Subcutaneous abdominal adipose tissue (tissue), 5 donors: ENCODE results near the gene TBC1D1.

Experiments
- H3K27ac ChIP-seq: one replicate; pipeline ENCODE4 v1.7.0; 2013; ENCODE audit warnings: low read depth, mild to moderate bottlenecking, inconsistent platforms, low read length, moderate library complexity
- H3K27me3 ChIP-seq, 5 donors: one replicate each; pipeline ENCODE4 v1.7.0; 2013; ENCODE audit warnings: low read length in 5 of 5, inconsistent platforms in 1 of 5; ENCODE audit not compliant: control insufficient read depth in 5 of 5, insufficient read depth in 4 of 5
- H3K36me3 ChIP-seq, 5 donors: one replicate each; pipeline ENCODE4 v1.7.0; 2013; ENCODE audit warnings: low read length in 5 of 5; ENCODE audit not compliant: control insufficient read depth in 5 of 5, insufficient read depth in 5 of 5
- H3K4me1 ChIP-seq, 5 donors: one replicate each; pipeline ENCODE4 v1.7.0; 2013; ENCODE audit warnings: low read length in 5 of 5, mild to moderate bottlenecking in 3 of 5, moderate library complexity in 1 of 5; ENCODE audit not compliant: control insufficient read depth in 5 of 5, insufficient read depth in 5 of 5
- H3K4me3 ChIP-seq, 5 donors: one replicate each; pipeline ENCODE4 v1.7.0; 2013; ENCODE audit warnings: low read length in 5 of 5, low read depth in 1 of 5
- H3K9ac ChIP-seq, 5 donors: one replicate each; pipeline ENCODE4 v1.7.0; 2013; ENCODE audit warnings: low read length in 5 of 5, mild to moderate bottlenecking in 4 of 5, moderate library complexity in 3 of 5
- H3K9me3 ChIP-seq, 5 donors: one replicate each; pipeline ENCODE4 v1.7.0; 2013; ENCODE audit warnings: low read length in 5 of 5; ENCODE audit not compliant: control insufficient read depth in 5 of 5
- donor health status: healthy.
- donor health status: healthy.
- donor health status: healthy.
- donor health status: healthy.
- donor health status: healthy.

TBC1D1 gene

DNA sequence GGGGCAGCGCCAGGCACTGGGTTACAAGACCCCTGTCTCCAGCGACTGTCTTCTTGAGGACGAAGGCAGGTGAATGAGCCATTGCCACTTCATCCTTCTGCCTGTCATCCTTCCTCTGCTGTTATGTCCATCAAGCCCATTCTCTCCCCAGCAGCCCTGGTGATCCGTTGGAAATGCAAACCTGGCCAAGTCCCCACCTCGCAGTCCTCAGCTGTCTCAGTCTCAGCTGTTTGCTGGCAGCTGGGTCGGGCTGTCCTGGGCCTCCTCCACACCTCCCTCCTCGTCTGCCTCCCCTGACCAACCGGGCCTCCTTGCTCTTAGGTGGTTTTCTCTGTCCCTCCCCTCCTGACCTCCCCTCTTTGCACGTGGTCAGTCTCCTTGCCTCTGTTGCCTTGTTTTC, 107.3 kb downstream of the TBC1D1 start:
- H3K36me3 ChIP-seq = no peaks in the 10 kb centered on the region
- peaks cover 0 to 15% (median 0%) of the 10 kb centered on the region in 5 donors for H3K4me1 ChIP-seq
- H3K27me3 ChIP-seq = no peaks in the 10 kb centered on the region
- no peak overlapping the region for H3K27ac ChIP-seq
- no peaks in the 10 kb centered on the region for H3K9me3 ChIP-seq
- H3K4me3 ChIP-seq = no peak overlapping the region
- H3K9ac ChIP-seq = no peak overlapping the region

DNA sequence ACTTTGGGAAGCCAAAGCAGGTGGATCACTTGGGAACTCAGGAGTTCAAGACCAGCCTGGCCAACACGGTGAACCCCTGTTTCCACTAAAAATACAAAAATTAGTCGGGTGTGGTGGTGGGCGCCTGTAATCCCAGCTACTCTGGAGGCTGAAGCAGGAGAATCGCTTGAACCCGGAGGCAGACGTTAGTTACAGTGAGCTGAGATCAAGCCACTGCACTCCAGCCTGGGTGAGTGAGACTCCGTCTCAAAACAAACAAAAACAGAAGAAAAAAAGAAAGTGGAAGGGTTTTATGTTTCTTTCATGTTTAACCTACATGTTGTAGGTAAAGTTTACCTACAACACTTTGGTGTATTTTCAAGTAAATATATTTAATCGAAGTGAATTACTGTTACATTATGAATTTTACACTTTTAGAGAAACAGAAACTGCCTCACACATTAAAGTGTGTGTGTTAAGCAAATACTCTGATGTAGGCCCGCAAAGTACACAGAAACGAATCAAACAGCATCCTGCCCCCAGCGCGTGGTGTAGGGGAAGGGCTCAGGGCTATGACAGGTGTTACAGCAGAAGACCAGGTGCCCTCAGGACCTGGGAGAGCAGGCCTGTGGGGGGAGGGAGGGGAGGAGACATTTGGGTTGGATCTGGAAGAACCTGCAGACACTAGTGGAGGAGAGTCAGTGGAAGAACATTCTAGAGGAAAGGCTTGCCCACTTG, 108.3 kb downstream of the TBC1D1 start:
- Histone ChIP-seq H3K4me1 (peaks cover 0 to 15% (median 0%) of the 10 kb centered on the region in 5 donors), H3K36me3 (no peaks in the 10 kb centered on the region), H3K4me3 (no peak overlapping the region), H3K9ac (no peak overlapping the region), H3K27ac (no peak overlapping the region), H3K9me3 (no peaks in the 10 kb centered on the region), H3K27me3 (no peaks in the 10 kb centered on the region)

DNA sequence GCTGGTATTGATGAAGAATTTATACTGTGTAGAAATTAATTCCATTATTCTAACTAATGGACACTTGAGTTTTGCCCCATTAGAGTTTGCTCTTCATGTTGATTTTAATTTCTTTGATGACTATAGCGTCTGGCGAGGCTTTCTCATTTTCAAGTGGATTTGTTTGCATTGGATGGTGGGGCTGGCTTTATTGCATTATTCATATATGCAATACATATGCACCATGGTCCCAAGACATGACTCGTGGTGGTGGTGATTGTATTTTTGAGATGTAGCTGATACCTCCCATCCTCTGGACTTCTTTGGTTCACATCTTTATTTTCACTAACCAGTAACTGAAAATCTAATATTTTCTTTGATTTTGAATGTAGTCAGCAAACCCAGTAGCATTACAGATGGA, 109.1 kb downstream of the TBC1D1 start:
- Histone ChIP-seq H3K9ac (no peak overlapping the region), H3K9me3 (no peaks in the 10 kb centered on the region), H3K4me1 (peaks cover 0 to 10% (median 0%) of the 10 kb centered on the region in 5 donors), H3K4me3 (no peak overlapping the region), H3K27me3 (no peaks in the 10 kb centered on the region), H3K36me3 (no peaks in the 10 kb centered on the region), H3K27ac (no peak overlapping the region)

DNA sequence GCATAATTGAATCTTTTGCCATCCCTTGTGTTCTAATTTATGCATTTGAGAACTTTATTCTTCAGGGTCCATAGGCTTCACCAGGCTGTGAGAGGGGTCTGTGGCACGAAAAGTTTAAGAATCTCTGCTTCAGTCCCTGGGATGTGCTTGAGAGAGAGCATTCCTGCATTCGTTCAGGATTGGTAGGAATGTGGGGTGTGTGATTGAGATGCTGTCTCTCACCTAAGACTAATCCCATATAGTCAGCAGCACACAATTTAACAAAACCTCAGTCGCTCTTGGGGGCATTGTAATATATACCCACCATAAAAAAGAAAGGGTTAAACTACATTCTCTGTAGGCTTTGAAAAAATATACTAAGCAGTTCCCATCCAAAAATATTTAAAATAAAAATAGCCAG, 111.0 kb downstream of the TBC1D1 start:
- Histone ChIP-seq H3K9me3 (no peaks in the 10 kb centered on the region), H3K27me3 (no peaks in the 10 kb centered on the region), H3K9ac (no peak overlapping the region), H3K4me1 (no peaks in the 10 kb centered on the region), H3K27ac (no peak overlapping the region), H3K4me3 (no peak overlapping the region), H3K36me3 (no peaks in the 10 kb centered on the region)

DNA sequence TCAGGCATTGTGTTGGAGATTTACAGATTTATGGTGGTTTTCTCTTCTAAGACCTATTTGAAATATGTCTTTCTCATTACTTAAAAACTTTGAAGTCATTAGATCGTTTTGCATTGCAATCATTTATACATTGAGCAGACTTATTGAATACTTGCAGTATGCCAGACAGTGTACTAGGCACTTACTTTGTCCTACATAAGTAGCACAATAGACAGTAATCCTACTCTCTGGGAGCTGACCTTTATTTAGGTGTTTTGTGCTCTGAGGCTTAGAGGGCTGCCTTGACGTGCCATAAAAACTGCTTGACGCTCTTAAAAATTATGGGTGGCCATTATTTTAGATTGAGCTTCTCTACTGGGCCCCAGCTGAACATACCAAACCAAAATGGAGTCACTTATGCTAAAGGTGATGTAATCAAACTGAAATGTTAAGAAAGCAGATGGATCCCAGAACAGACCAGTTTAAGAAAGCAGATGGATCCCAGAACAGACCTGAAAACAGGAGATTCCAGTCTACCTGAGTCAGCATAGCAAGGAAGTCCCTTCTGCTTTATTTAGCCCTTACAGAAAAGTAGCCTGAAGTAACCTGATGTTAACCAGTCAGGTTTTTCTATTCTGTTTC, 111.7 kb downstream of the TBC1D1 start:
- no peaks in the 10 kb centered on the region for H3K36me3 ChIP-seq
- H3K4me3 ChIP-seq = no peak overlapping the region
- no peak overlapping the region for H3K27ac ChIP-seq
- no peak overlapping the region for H3K9ac ChIP-seq
- H3K4me1 ChIP-seq = no peaks in the 10 kb centered on the region
- no peaks in the 10 kb centered on the region for H3K9me3 ChIP-seq
- H3K27me3 ChIP-seq = no peaks in the 10 kb centered on the region

DNA sequence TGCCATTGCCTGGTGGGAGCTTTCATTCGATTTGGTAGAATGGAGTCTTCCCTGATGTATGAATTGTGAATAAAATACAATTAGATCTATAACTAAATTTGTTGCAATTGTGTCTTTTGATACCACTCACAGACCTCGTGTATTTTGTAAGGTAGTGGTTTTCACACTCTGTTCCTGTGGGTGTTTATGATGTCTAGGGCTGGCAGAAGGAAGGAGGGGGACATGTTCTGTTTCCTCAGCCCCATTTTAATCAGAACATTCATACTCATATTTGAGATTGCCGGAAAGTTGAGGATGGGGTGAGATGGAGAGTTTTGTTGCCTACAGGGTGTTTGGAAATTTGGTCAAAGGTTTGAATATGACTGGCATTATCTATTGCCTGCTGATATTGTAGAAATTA, 112.2 kb downstream of the TBC1D1 start:
- Histone ChIP-seq H3K27ac (no peak overlapping the region), H3K4me3 (no peak overlapping the region), H3K27me3 (no peaks in the 10 kb centered on the region), H3K4me1 (no peaks in the 10 kb centered on the region), H3K9ac (no peak overlapping the region), H3K9me3 (no peaks in the 10 kb centered on the region), H3K36me3 (no peaks in the 10 kb centered on the region)

DNA sequence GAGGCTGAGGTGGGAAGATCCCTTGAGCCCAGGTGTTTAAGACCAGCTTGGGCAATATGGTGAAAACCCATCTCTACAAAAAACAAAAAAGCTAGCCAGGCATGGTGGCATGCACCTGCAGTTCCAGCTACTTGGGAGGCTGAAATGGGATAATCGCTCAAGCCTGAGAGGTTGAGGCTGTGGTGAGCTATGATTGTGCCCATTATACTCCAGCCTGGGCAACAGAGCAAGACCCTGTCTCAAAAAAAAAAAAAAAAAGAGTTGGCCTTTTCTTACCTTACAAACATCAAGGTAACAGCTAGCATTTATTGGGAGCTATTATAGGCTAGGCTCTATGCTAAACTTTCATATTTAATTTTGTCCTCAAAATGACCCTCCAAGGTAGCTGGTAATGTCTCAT, 112.7 kb downstream of the TBC1D1 start:
- no peaks in the 10 kb centered on the region for H3K36me3 ChIP-seq
- H3K4me3 ChIP-seq = no peak overlapping the region
- H3K27me3 ChIP-seq = no peaks in the 10 kb centered on the region
- no peaks in the 10 kb centered on the region for H3K4me1 ChIP-seq
- H3K9me3 ChIP-seq = no peaks in the 10 kb centered on the region
- H3K27ac ChIP-seq = no peak overlapping the region
- H3K9ac ChIP-seq = no peak overlapping the region

DNA sequence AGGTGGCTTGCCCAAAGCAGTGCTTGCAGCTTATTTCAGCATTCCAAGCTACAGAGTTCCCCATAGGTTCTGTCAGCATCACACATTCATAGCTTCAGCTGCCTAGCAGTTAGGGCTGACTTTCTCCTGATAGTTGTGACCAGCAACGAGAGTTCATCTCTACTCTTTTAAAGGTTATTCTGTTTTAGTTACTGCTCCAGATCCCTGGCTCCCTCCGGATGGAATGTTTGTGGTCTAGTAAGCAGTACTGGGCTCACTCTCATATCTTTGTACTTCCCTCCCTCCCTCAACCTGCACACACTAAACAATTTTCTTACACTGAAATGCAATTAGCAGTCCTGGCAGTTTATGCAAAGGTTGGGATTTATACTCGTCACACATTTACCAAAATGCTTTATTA, 113.2 kb downstream of the TBC1D1 start:
- no peaks in the 10 kb centered on the region for H3K4me1 ChIP-seq
- H3K9me3 ChIP-seq = no peaks in the 10 kb centered on the region
- H3K27me3 ChIP-seq = no peaks in the 10 kb centered on the region
- H3K36me3 ChIP-seq = no peaks in the 10 kb centered on the region
- H3K27ac ChIP-seq = no peak overlapping the region
- H3K4me3 ChIP-seq = no peak overlapping the region
- H3K9ac ChIP-seq = no peak overlapping the region

DNA sequence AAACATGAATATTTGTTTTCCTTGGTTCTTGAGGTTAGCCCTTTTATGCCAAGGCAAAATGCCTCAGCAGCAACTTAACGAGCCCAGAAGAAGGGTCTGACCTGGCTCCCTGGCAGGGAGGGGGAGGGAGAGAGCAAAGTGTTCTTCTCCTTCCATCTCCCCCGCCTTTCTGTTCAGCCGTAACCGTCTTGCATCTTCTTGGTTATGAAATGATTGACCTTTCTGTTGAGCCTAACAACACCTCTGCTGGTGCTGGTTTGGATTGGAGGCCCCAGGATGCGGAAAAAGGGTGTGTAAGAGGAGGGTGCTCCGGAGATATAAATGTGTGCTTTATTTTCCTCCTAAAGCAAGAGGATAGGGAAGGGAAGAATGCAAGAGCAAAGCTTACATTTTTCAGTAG, 114.0 kb downstream of the TBC1D1 start:
- no peak overlapping the region for H3K27ac ChIP-seq
- H3K4me3 ChIP-seq = no peak overlapping the region
- H3K4me1 ChIP-seq = no peaks in the 10 kb centered on the region

DNA sequence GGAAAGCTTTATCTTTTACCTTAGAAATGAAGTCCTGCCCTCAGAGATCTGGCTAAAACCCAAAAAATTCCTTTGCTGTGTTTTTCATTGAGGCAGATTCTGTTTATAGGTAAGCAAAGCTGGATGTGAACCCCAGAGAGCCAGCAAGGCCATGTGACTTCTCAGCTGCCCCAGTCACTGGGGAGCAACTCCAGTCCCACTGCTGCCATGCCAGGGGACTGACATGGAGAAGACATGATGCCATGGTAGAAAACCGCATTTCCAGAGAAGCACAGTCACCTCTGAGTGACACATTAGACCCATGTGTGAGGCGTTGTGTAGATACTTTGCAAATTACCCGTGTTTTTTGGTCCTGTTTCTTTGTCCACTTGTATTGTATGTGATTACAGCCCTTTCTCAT, 114.8 kb downstream of the TBC1D1 start:
- no peak overlapping the region for H3K27ac ChIP-seq
- no peaks in the 10 kb centered on the region for H3K36me3 ChIP-seq
- no peak overlapping the region for H3K4me3 ChIP-seq
- H3K9ac ChIP-seq = peak overlapping the region in 1 of 5 donors; percentile 7
- H3K4me1 ChIP-seq = no peaks in the 10 kb centered on the region
- H3K27me3 ChIP-seq = no peaks in the 10 kb centered on the region
- H3K9me3 ChIP-seq = no peaks in the 10 kb centered on the region

More for the DNA sequence above, 114.0 kb downstream of the TBC1D1 start:
- Histone ChIP-seq H3K9me3 (no peaks in the 10 kb centered on the region), H3K9ac (no peak overlapping the region), H3K27me3 (no peaks in the 10 kb centered on the region), H3K36me3 (no peaks in the 10 kb centered on the region)
